MM.1S (cell line): Measurements from ENCODE around the gene CYP2A13.
"Not testable (repeated sequence)": the region's sequence is repeated elsewhere in the genome, so short reads cannot be mapped to it uniquely, and the experiment has no call there.

ENCODE experiments used
- DNase-seq: peaks from one replicate; pipeline ENCODE4 v3.0.0-alpha.2; 2015
- H2AFZ ChIP-seq: fragments of 300-600 bp; sonication (generic); 2 replicates; pipeline ENCODE4 v1.6.0; 2016; ENCODE audit warnings: antibody characterized with exemption, low read length
- H3F3A ChIP-seq: fragments of 300-600 bp; sonication (generic); 2 replicates; pipeline ENCODE4 v1.6.1; 2016; ENCODE audit warnings: mild to moderate bottlenecking, antibody characterized with exemption, low read length, moderate library complexity, mixed read lengths; ENCODE audit not compliant: insufficient read depth
- H3K27ac ChIP-seq: fragments of 300-600 bp; sonication (generic); 2 replicates; pipeline ENCODE4 v1.5.1; 2016; ENCODE audit warnings: mild to moderate bottlenecking, low read length
- H3K27me3 ChIP-seq: fragments of 300-600 bp; sonication (generic); replicated peaks from 2 replicates; pipeline ENCODE4 v1.6.0; 2016; ENCODE audit warnings: low read length; ENCODE audit not compliant: insufficient read depth
- H3K36me3 ChIP-seq: fragments of 300-600 bp; sonication (generic); replicated peaks from 2 replicates; pipeline ENCODE4 v1.6.1; 2016; ENCODE audit warnings: mild to moderate bottlenecking, low read length, mixed read lengths; ENCODE audit not compliant: insufficient read depth
- H3K4me1 ChIP-seq: fragments of 300-600 bp; sonication (generic); 2 replicates; pipeline ENCODE4 v1.6.1; 2016; ENCODE audit warnings: low read length, mixed read lengths
- H3K4me2 ChIP-seq: fragments of 300-600 bp; sonication (generic); 2 replicates; pipeline ENCODE4 v1.6.0; 2016; ENCODE audit warnings: low read depth, low read length
- H3K4me3 ChIP-seq: fragments of 300-600 bp; sonication (generic); 2 replicates; pipeline ENCODE4 v1.5.1; 2016; ENCODE audit warnings: low read length, mixed read lengths
- H3K79me2 ChIP-seq: fragments of 300-600 bp; sonication (generic); 2 replicates; pipeline ENCODE4 v1.6.1; 2016; ENCODE audit warnings: mixed run types, low read length, mixed read lengths
- H3K9ac ChIP-seq: fragments of 300-600 bp; sonication (generic); 2 replicates; pipeline ENCODE4 v1.6.1; 2016; ENCODE audit warnings: low read length, mixed read lengths
- H3K9me2 ChIP-seq: fragments of 300-600 bp; sonication (generic); replicated peaks from 2 replicates; pipeline ENCODE4 v1.6.1; 2016; ENCODE audit warnings: mild to moderate bottlenecking, low read length, mixed read lengths; ENCODE audit not compliant: insufficient read depth
- H3K9me3 ChIP-seq: fragments of 300-600 bp; sonication (generic); replicated peaks from 2 replicates; pipeline ENCODE4 v1.6.1; 2016; ENCODE audit warnings: mild to moderate bottlenecking, low read length, mixed read lengths; ENCODE audit not compliant: insufficient read depth
- H4K20me1 ChIP-seq: fragments of 300-600 bp; sonication (generic); 2 replicates; pipeline ENCODE4 v1.6.1; 2016; ENCODE audit warnings: mild to moderate bottlenecking, low read length, moderate library complexity, mixed read lengths; ENCODE audit not compliant: insufficient read depth
- EZH2 ChIP-seq: fragments of 300-600 bp; sonication (generic); optimal IDR thresholded peaks from 2 replicates; pipeline ENCODE3; 2017; ENCODE audit warnings: low read depth, mild to moderate bottlenecking, antibody characterized with exemption, low read length, mixed read lengths
- EZH2phosphoT487 ChIP-seq: fragments of 300-600 bp; sonication (generic); IDR thresholded peaks from 2 replicates; pipeline ENCODE4 v1.6.1; 2018; ENCODE audit warnings: antibody characterized with exemption, low read length
- TF ChIP-seq, protein P1 (sequence below): fragments of 300-600 bp; sonication (generic); IDR thresholded peaks from 2 replicates; pipeline ENCODE4 v1.5.1; 2016; ENCODE audit warnings: antibody characterized with exemption, low read length, mixed read lengths

CYP2A13 gene

DNA sequence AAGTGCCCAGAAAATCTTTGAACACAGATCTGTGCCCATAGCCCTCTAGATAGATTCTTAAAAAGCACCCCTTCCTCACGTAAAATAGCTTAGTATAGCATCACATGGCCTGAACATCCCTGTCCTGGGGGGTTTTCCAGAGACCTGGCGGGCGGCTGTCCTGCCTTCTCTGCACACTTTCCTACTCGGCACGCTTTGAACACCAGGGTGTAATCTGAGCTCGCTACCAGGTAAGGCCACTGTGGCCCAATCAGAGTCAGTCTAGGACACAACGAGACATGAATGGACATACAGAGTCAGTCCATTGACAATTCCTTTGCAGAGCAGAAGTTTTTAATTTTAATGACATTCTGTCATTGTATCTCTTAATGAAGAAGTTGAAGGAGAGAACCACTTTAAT is 8.1 kb downstream of the CYP2A13 start:
- Histone ChIP-seq H3K27me3 (peaks cover 65% of the 10 kb centered on the region), H4K20me1 (no peaks in the 10 kb centered on the region), H3F3A (no peaks in the 10 kb centered on the region), H3K9me2 (no peaks in the 10 kb centered on the region), H3K36me3 (no peaks in the 10 kb centered on the region), H3K79me2 (no peaks in the 10 kb centered on the region), H3K27ac (no peak overlapping the region), H3K9ac (no peak overlapping the region), H3K4me1 (no peaks in the 10 kb centered on the region), H3K4me3 (no peak overlapping the region), H3K9me3 (no peaks in the 10 kb centered on the region), H3K4me2 (no peak overlapping the region), H2AFZ (no peak overlapping the region)
- DNase-seq: no peak
- TF ChIP-seq EZH2 (no peak), EZH2phosphoT487 (no peak)
- TF ChIP-seq, protein P1, sequence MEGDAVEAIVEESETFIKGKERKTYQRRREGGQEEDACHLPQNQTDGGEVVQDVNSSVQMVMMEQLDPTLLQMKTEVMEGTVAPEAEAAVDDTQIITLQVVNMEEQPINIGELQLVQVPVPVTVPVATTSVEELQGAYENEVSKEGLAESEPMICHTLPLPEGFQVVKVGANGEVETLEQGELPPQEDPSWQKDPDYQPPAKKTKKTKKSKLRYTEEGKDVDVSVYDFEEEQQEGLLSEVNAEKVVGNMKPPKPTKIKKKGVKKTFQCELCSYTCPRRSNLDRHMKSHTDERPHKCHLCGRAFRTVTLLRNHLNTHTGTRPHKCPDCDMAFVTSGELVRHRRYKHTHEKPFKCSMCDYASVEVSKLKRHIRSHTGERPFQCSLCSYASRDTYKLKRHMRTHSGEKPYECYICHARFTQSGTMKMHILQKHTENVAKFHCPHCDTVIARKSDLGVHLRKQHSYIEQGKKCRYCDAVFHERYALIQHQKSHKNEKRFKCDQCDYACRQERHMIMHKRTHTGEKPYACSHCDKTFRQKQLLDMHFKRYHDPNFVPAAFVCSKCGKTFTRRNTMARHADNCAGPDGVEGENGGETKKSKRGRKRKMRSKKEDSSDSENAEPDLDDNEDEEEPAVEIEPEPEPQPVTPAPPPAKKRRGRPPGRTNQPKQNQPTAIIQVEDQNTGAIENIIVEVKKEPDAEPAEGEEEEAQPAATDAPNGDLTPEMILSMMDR: no peak

GRCh38 chr19:41097302-41097701 is 9.1 kb downstream of the CYP2A13 start:
- Histone ChIP-seq H4K20me1 (no peaks in the 10 kb centered on the region), H3K36me3 (no peaks in the 10 kb centered on the region), H3K4me1 (no peaks in the 10 kb centered on the region), H3K4me2 (no peak overlapping the region), H3K9me2 (no peaks in the 10 kb centered on the region), H2AFZ (no peak overlapping the region), H3K4me3 (no peak overlapping the region), H3F3A (no peaks in the 10 kb centered on the region), H3K27ac (no peak overlapping the region), H3K79me2 (no peaks in the 10 kb centered on the region), H3K9me3 (no peaks in the 10 kb centered on the region), H3K27me3 (peaks cover 56% of the 10 kb centered on the region), H3K9ac (no peak overlapping the region)
- TF ChIP-seq, protein P1: no peak
- TF ChIP-seq EZH2 (no peak), EZH2phosphoT487 (no peak)
- no peak for DNase-seq

- Histone ChIP-seq H3K9me2 (no peaks in the 10 kb centered on the region), H3K36me3 (no peaks in the 10 kb centered on the region), H3K27ac (no peak overlapping the region), H3K9me3 (no peaks in the 10 kb centered on the region), H3K4me1 (no peaks in the 10 kb centered on the region), H3F3A (no peaks in the 10 kb centered on the region), H3K9ac (no peak overlapping the region), H3K4me2 (no peak overlapping the region), H2AFZ (no peak overlapping the region), H4K20me1 (no peaks in the 10 kb centered on the region), H3K4me3 (no peak overlapping the region), H3K79me2 (no peaks in the 10 kb centered on the region), H3K27me3 (peaks cover 41% of the 10 kb centered on the region)
- DNase-seq: no peak
- TF ChIP-seq EZH2phosphoT487: no peak
- TF ChIP-seq, protein P1: no peak
- TF ChIP-seq EZH2: no peak
These were observed 10.5 kb downstream of the CYP2A13 start for GRCh38 chr19:41098762-41099161.

GRCh38 chr19:41102210-41102609 is 14.0 kb downstream of the CYP2A13 start:
- not testable (repeated sequence) for H3K9ac ChIP-seq, H3K4me1 ChIP-seq, H3K9me3 ChIP-seq, DNase-seq, H3K4me3 ChIP-seq, H3K27ac ChIP-seq, H3K36me3 ChIP-seq, H4K20me1 ChIP-seq, H3K79me2 ChIP-seq, H3K4me2 ChIP-seq, H2AFZ ChIP-seq, H3F3A ChIP-seq, H3K9me2 ChIP-seq
- H3K27me3 ChIP-seq: peaks cover 16% of the 10 kb centered on the region
